Measurements from ENCODE around the gene BMPR1B. TPM values are rescaled to one million over a fixed set of nuclear protein-coding genes. Genes with fewer than 3 reads are reported as not detected.

The BMPR1B gene
- total and polyA plus RNA-seq, 9 donors = 4.9 to 35.7 (median 13.3) TPM

- WGBS, 3 donors = 87 to 95% (median 90%) methylated on average over 10 of the region's 10 CpGs
- H3K27me3 ChIP-seq = no peaks in the 10 kb centered on the region
Observed at GRCh38 chr4:95180531-95181242, 422.9 kb downstream of the BMPR1B start.

GRCh38 chr4:95181243-95181995 lies 423.7 kb downstream of the BMPR1B start:
- Histone ChIP-seq H3K9me3 (no peaks in the 10 kb centered on the region), H3K4me3 (no peak overlapping the region), H3K27me3 (no peaks in the 10 kb centered on the region), H3K36me3 (no peaks in the 10 kb centered on the region), H3K4me1 (ENCODE audit: insufficient read depth) (no peaks in the 10 kb centered on the region), H3K27ac (no peak overlapping the region)
- no peak for TF ChIP-seq EP300 (IDR thresholded peaks at IDR 0.05)
- TF ChIP-seq CTCF (IDR thresholded peaks at IDR 0.05) = no peak
- TF ChIP-seq POLR2A (IDR thresholded peaks at IDR 0.05) = no peak
- no peak for DNase-seq
- intact Hi-C loops (cut with DNase I) = no loop called here
- 51 to 71% (median 59%) methylated on average over 18 of the region's 18 CpGs for WGBS, 3 donors

More at GRCh38 chr4:95180531-95181242, 422.9 kb downstream of the BMPR1B start:
- TF ChIP-seq POLR2A (IDR thresholded peaks at IDR 0.05) = no peak
- no peak for TF ChIP-seq EP300 (IDR thresholded peaks at IDR 0.05)
- TF ChIP-seq CTCF (IDR thresholded peaks at IDR 0.05) = no peak
- Histone ChIP-seq H3K4me3 (no peak overlapping the region), H3K36me3 (no peaks in the 10 kb centered on the region), H3K4me1 (ENCODE audit: insufficient read depth) (no peaks in the 10 kb centered on the region), H3K27ac (no peak overlapping the region), H3K9me3 (no peaks in the 10 kb centered on the region)
- no peak for DNase-seq
- intact Hi-C loops (cut with DNase I) = no loop called here

GRCh38 chr4:95181996-95182306 lies 424.2 kb downstream of the BMPR1B start:
- Histone ChIP-seq H3K4me1 (ENCODE audit: insufficient read depth) (no peaks in the 10 kb centered on the region), H3K27me3 (no peaks in the 10 kb centered on the region), H3K9me3 (no peaks in the 10 kb centered on the region), H3K36me3 (no peaks in the 10 kb centered on the region), H3K4me3 (no peak overlapping the region), H3K27ac (no peak overlapping the region)
- 43 to 50% (median 46%) methylated on average over 2 of the region's 2 CpGs for WGBS, 3 donors
- intact Hi-C loops (cut with DNase I) = no loop called here
- no peak for DNase-seq
- TF ChIP-seq CTCF (IDR thresholded peaks at IDR 0.05) = no peak
- TF ChIP-seq POLR2A (IDR thresholded peaks at IDR 0.05) = no peak

- no peak for DNase-seq
- Histone ChIP-seq H3K36me3 (no peaks in the 10 kb centered on the region), H3K9me3 (no peaks in the 10 kb centered on the region), H3K27me3 (no peaks in the 10 kb centered on the region), H3K4me1 (ENCODE audit: insufficient read depth) (peaks cover 6% of the 10 kb centered on the region), H3K27ac (no peak overlapping the region), H3K4me3 (no peak overlapping the region)
- no peak for TF ChIP-seq CTCF (IDR thresholded peaks at IDR 0.05)
- TF ChIP-seq POLR2A (IDR thresholded peaks at IDR 0.05) = no peak
- TF ChIP-seq EP300 (IDR thresholded peaks at IDR 0.05) = no peak
- intact Hi-C loops (cut with DNase I) = no loop called here
- 62 to 75% (median 68%) methylated on average over 5 of the region's 5 CpGs for WGBS, 3 donors
Observed at GRCh38 chr4:95183656-95184408, 426.1 kb downstream of the BMPR1B start.

All from ovary (tissue), 9 donors.